Measurements from ENCODE around the gene TMCO4.

DNA sequence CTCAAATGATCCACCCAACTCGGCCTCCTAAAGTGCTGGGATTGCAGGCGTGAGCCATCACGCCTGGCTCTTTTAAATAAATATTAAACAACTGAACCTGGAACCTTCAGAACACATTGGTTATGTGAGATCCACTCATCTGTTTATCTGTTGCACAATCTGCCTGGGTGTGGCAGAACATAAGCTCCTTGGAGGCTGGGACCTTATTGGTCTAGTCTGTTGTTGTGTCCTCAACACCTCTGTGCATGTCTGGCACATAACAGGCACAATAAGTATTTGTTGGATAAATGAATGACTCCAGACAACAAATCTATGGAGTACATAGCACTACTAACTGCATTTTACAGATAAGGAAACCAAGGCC is 159.7 kb downstream of the TMCO4 start:
- TF ChIP-seq CTCF (conservative IDR thresholded peaks at IDR 0.05; ENCODE audit: low read depth, low read length) (no peak), EZH2 (IDR thresholded peaks at IDR 0.05; ENCODE audit: borderline replicate concordance, low read depth, low read length, poor library complexity, severe bottlenecking) (no peak)

Data from A673 (cell line).